ENCODE results near the gene CACNA1C.

The CACNA1C gene

DNA sequence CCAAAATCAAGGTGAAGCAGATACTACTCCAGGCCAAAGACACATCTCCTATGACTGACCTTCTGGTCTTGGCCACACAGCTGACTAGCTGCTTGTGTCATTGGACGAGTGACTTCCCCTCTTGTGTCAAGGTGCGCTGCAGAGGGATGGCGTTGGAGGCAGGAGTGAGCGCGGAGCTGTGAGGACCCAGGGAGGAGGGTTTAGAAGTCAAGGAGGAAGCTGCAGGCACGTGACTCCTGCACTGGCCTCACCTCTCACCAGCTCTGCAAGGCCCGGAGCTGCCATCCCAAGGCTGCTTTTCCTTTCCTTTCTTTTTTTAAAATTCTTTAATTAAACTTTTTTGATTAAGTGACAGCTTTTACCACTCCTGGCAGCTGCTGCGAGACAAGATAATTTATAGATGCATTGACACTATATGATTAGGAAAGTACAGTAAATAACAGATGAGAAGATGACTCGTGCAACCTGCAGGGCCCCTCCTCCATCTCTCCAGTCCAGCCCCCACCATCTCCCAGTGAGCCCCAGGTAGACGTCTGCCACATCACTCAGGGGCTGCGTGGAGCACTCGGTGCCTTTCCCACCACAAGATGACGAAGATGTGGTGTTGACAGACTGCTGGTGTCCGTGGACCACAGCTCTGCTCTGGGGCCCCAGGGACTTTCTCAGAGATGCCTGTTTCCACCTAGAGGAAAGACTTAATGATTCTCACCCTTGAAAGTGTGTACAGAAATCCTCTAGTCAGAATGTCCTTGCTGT is 350.6 kb downstream of the CACNA1C start:
- no peak for DNase-seq (ENCODE audit: extremely low read depth in 1 of 2, low read depth in 1 of 2)

DNA sequence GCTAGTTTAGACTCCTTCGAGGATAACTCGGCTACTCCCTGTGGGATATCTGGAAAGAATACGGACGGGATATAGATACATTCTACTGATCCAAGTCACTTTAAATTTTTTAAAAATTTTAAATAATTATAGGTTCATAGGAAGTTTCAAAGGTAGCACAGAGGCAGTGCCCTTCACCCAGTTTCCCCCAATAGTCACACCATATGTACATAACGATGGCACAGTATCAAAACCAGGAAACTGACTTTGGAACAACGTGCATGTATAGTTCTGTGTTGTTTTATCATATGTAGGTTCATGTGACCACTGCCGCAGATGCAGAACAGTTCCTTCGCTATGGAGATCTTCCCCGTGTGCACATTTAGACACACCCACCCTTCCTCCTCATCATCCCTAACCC is 352.3 kb downstream of the CACNA1C start:
- DNase-seq (ENCODE audit: extremely low read depth in 1 of 2, low read depth in 1 of 2), result no peak

- no peak for DNase-seq (ENCODE audit: extremely low read depth in 1 of 2, low read depth in 1 of 2)
These were observed 354.1 kb downstream of the CACNA1C start for GRCh38 chr12:2406903-2407302.

DNA sequence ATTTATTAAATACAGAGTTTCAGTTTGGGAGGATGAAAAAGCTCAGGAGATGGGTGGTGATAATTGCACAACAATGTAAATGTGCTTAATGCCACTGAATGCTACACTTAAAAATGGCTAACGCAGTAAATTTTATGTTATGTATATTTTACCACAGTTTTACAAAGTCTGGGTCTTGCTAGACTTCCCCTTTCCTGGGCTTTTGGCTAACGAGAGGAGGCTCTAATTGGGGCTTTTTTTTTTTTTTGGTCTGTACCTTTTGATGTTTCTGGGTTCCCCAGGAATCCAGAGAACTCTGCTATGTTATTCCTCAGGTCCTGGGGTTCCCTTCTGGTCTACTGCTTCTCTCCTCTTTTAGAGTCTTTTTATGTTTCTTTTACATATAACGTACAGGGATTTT is 355.5 kb downstream of the CACNA1C start:
- DNase-seq (ENCODE audit: extremely low read depth in 1 of 2, low read depth in 1 of 2), result no peak

DNA sequence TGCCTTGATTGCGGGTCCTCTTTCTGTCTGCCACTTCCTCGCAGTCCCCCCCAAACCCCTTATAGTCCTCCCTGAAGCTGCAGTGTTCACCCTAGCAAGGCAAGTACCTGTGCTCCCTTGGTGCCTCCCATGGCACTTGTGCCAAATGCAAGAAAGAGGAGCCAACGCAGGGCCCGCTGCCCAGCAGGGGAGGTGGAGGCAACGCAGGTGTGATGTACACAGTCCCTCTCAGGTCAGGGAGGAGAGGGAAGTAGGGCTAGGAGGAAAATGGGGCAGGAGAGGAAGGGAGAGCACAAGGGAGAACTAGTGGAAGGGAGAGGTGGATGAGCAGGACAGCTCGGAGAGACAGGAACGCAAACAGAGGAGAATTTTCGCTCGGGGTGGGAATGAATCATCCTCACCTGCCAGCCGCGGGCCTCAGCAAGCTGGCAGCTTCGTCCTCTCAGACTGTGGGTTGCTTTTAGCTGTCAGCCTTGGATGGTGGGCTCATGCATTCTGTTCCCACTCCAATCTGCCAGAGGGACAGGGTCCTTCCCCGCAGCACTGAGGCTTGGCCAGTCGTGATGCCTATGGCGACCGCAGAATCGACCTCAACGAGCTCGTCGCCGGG is 357.0 kb downstream of the CACNA1C start:
- DNase-seq (ENCODE audit: extremely low read depth in 1 of 2, low read depth in 1 of 2), result no peak

GRCh38 chr12:2410496-2410895 is 357.7 kb downstream of the CACNA1C start:
- DNase-seq (ENCODE audit: extremely low read depth in 1 of 2, low read depth in 1 of 2), result no peak

DNA sequence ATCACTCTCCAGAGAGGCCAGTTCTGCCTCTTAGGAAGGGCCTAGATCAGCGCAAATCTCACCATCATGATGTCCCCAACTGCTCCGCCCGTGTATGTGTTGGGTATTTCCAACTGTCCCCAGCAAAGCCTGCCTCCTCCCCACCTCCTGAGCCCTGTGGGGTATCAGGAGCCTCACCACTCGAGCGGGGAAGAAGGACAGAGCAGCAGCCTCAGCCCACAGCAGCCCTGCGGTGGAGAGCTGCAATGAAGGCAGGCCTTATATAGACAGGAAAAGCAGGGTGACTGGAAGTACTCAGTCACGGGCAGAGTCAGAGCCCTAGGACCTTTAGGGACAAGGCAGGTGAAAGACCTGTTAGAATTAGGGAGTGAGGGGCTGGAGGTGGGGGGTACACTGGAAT is 358.2 kb downstream of the CACNA1C start:
- DNase-seq (ENCODE audit: extremely low read depth in 1 of 2, low read depth in 1 of 2), result no peak

- no peak for DNase-seq (ENCODE audit: extremely low read depth in 1 of 2, low read depth in 1 of 2)
These were observed 359.0 kb downstream of the CACNA1C start for GRCh38 chr12:2411616-2412304.

DNA sequence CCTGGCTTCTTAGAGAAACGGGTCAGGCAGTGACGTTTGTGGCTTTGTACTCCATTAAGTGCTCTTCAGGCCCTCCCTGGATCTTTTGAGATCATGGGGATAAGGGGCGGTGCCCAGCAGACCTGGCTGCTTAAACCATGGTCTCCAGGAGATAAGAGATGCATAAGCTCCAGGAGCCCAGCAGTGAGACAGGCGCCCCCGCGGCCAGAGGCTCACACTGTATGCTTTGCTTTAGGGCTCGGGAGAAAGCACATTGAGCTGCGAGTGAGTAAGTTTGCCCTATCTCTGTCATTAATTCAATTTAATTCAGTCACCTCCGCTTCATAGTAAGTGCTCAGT is 359.5 kb downstream of the CACNA1C start:
- DNase-seq (ENCODE audit: extremely low read depth in 1 of 2, low read depth in 1 of 2), result no peak

GRCh38 chr12:2413301-2413700 is 360.5 kb downstream of the CACNA1C start:
- no peak for DNase-seq (ENCODE audit: extremely low read depth in 1 of 2, low read depth in 1 of 2)

DNA sequence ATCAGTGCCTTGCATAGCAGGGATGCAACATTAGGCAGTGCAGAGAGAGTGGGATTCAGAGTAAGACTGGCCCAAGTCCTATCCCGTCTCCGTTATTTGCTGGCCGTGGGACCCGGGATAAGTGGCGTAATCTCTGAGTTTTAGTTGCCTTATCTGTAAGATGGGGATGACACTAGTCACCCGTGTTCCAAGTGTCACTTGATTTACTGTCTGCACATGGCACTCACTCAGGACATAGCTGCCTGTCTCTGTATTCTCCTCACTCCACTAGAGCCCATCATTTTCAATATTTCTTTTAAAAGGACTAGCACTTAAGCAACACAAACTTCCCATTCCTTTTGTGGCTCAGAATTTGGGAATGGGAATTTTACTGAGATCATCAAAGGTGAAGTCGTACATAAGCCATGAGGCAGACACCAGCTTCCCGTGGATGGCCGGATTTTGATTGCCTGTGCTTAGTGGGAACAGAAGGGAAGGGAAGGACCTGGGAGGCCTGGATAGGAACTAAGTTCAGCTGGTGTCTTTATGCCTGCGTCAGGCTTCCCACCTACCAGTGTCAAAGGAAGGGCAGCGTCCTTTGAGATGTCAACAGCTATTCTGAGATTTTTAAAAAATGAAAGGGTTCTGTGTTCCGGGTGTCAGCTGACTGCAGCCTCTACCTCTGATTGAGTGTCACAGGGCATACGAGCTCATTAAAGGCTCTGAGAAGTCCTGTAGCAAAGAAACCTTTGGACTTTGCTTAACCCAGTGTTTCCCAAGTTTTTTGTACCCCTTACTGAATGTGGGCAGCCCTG is 361.4 kb downstream of the CACNA1C start:
- DNase-seq (ENCODE audit: extremely low read depth in 1 of 2, low read depth in 1 of 2), result no peak

GRCh38 chr12:2414810-2415567 is 362.2 kb downstream of the CACNA1C start:
- no peak for DNase-seq (ENCODE audit: extremely low read depth in 1 of 2, low read depth in 1 of 2)

DNA sequence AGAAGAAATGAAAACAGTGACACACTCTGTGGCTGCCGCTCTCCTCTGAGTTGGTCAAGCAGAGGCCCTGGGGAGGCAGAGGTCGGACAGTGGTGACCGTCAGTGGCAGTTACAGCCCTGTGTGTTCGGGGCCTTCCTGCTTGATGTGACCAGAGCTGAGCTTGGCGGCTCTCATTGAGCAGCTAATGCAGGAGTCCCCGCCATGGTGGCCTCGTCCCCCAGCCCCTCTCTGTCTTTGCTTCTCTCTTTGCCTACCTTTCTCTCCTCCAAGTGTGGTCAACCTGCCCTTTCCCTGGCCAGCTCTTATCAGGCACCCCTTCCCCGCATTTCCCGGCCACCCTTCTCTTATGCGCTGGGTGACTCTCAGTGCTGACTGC is 362.8 kb downstream of the CACNA1C start:
- DNase-seq (ENCODE audit: extremely low read depth in 1 of 2, low read depth in 1 of 2), result no peak

- no peak for DNase-seq (ENCODE audit: extremely low read depth in 1 of 2, low read depth in 1 of 2)
These were observed 363.4 kb downstream of the CACNA1C start for GRCh38 chr12:2416158-2416557.

DNA sequence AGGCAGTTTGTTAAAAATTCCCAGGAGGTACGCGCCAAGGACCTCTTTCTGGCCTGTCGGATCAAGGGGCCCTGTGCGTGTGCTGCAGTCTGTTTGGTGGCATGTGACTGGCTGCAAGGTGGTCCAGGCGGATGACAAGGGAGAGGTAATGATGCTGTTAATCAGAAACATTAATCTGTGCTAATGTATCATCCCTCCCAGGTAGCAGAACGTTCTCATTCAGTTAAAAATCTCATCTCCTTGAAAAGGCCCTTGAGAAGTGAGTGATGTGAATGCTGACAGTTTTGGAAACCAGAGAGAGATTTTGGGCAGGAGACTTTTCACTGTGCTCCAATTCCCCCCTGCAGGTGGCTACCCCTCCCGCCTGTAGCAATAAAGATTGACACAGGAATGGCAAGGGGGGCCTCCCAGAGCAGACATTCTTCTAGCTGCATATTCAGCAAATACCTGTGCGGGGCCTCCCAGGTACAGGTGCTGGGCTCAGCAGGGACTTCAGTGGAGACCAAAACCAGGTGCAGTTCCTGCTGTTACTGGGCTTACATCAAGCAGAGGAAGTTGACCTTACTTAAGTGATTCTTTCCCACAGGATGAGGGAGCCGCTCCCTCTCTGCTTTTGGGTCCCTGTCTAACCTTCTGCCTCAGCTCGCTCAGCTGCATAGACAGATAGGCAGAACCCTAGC is 364.8 kb downstream of the CACNA1C start:
- no peak for DNase-seq (ENCODE audit: extremely low read depth in 1 of 2, low read depth in 1 of 2)

- no peak for DNase-seq (ENCODE audit: extremely low read depth in 1 of 2, low read depth in 1 of 2)
These were observed 365.8 kb downstream of the CACNA1C start for GRCh38 chr12:2418579-2418978.

DNA sequence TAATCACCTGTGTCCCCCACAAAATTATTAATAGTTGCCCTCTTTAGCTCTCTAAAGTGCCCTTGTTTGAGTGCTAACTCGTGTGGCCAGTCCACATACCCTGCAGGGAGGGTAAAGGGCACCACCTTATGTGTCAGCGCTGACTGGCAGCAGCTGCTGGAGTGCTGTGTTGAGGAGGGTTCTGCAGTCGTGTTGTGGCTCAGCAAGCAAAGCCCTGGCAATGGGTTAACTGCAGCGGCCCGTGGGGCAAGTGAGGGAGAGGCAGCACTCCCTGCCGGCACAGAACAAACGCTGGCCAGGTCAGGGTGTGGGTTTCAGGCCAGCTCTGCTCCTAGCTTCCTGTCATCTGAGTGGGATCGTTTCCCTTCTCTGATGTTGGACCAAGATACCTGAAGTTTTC is 369.8 kb downstream of the CACNA1C start:
- no peak for DNase-seq (ENCODE audit: extremely low read depth in 1 of 2, low read depth in 1 of 2)

- no peak for DNase-seq (ENCODE audit: extremely low read depth in 1 of 2, low read depth in 1 of 2)
These were observed 376.2 kb downstream of the CACNA1C start for GRCh38 chr12:2429032-2429431.

GRCh38 chr12:2431810-2432209 is 379.0 kb downstream of the CACNA1C start:
- DNase-seq (ENCODE audit: extremely low read depth in 1 of 2, low read depth in 1 of 2), result no peak

- DNase-seq (ENCODE audit: extremely low read depth in 1 of 2, low read depth in 1 of 2), result no peak
These were observed 380.1 kb downstream of the CACNA1C start for GRCh38 chr12:2432856-2433255.

All from activated CD8-positive, alpha-beta memory T cell treated with anti-CD3 and anti-CD28 coated beads for 1 hour (primary cell).